ENCODE results near the gene PRTN3.

Gene PRTN3, protein sequence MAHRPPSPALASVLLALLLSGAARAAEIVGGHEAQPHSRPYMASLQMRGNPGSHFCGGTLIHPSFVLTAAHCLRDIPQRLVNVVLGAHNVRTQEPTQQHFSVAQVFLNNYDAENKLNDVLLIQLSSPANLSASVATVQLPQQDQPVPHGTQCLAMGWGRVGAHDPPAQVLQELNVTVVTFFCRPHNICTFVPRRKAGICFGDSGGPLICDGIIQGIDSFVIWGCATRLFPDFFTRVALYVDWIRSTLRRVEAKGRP

DNA sequence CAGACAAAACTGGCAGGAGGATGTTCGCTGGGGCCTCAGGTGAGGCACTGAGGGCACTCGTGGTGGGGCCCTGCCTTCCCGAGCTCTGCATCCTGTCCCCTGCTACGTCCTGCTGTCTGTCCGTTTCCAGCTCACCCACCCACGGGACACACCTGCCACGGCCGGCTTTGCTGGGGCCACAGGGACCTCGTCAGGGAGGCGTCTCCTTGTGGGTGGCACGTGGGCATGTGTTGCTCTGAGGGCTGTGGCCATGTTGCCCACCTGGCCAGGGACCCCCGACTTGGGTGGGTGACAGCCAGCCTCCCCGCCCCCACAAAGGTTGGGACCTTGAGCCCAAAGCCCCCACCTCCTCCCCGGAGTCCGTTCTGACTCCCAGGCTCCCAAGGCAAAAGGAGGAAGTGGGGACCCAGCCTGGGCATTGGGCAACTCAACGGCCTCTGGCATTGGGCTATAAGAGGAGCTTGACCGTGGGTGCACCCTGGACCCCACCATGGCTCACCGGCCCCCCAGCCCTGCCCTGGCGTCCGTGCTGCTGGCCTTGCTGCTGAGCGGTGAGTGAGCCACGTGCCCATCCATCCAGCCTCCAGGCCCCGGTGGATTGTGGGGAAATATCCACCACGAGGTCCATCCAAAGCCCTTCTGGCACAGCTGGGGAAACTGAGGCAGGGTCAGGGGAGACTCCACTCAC, at the start of gene PRTN3:
Gene PRTN3 (plus strand): TSS at position 481 of the 688 bp plus-strand sequence. CDS start 10 bp downstream, at position 491.
- DNase-seq: no peak
- intact Hi-C loops (cut with DNase I): no loop called here

- intact Hi-C loops (cut with DNase I): loop anchor here (10.0 kb wide), 1 partner anchor 126 kb away; the partner anchor contains the start of gene RNF126
- no peak for DNase-seq
These were observed 49.7 kb upstream of the PRTN3 start for GRCh38 chr19:791007-791566.

GRCh38 chr19:791567-792305, 49.1 kb upstream of the PRTN3 start:
- DNase-seq: no peak
- intact Hi-C loops (cut with DNase I): loop anchor here (10.0 kb wide), 1 partner anchor 127 kb away; the partner anchor contains the start of gene RNF126

DNA sequence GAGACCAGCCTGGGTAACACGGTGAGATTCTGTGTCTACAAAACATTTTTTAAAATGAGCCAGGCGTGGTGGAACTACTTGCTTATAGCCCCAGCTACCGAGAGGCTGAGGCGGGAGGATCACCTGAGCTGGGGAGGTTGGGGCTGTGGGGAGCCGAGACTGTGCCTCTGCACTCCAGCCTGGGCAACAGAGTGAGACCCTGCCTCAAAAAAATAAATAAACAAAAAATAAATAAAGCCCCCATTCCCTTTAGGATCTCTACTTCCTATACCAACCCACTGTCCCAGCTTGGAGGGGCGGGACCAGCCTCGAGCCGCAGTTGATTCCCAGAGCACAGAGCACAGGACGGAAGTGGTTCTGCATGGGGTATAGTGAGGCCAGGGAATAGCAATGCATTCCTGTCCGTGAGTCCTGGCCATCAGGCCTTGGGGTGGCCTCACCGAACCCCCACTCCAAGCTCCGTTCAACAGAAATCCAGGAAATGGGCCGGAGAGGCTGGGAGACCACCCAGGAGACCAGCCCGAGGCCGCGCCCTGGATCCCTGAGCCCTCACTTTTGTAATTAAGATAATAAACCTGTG, 48.4 kb upstream of the PRTN3 start:
- DNase-seq: no peak
- intact Hi-C loops (cut with DNase I): loop anchor here (10.0 kb wide), 1 partner anchor 128 kb away; the partner anchor contains the start of gene RNF126

- intact Hi-C loops (cut with DNase I): loop anchor here (10.0 kb wide), 1 partner anchor 129 kb away; the partner anchor contains the start of gene RNF126
- no peak for DNase-seq
These were observed 47.0 kb upstream of the PRTN3 start for GRCh38 chr19:793806-794205.

GRCh38 chr19:795073-795611, 45.7 kb upstream of the PRTN3 start:
- peak in 7 of 42 donors; percentile 25 to 61 (median 45) for DNase-seq
- intact Hi-C loops (cut with DNase I): loop anchor here (5.0 to 10.0 kb wide), 2 partner anchors 97 to 130 kb away; partner anchors contain the start of genes MED16, RNF126 and RNU6-9

GRCh38 chr19:795691-796581, 44.9 kb upstream of the PRTN3 start:
- no peak for DNase-seq
- intact Hi-C loops (cut with DNase I): loop anchor here (5.0 to 10.0 kb wide), 2 partner anchors 96 to 131 kb away; partner anchors contain the start of genes MED16, RNF126 and RNU6-9

DNA sequence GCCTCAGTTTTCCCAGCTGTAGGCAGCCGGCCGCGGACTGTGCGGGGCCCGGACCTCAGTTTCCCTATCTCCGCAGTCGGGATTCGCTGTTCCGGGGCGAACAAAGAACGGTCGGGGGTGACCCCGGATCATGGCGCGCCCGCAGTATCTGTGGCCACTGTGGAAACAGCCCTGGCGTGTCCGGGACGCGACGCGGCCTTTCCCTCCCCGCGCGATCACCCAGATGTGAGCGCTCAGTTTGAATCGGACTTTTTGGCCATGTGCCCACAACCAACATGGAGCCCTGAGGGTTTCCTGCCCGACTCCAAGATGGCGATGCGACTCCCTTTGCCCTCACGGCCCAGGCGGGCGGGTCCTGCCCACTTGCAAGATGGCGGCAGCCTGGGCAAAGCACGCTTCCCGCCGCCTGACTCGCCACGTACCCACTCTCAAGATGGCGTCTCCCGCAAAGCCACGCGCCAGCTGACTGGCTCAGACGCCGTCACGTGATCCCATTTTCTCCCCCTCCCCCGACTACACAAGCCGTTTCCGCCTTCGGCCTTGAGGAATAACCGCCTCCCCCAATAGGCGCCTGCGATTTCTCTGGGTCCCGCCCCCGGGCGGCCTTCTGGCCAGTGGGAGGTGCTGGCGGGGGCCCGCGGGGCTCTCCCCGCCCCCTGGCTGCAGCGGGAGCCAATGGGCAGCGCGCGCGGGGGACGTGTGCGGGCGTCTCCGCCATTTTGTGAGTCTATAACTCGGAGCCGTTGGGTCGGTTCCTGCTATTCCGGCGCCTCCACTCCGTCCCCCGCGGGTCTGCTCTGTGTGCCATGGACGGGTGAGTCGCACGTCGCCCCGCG, 43.9 kb upstream of the PRTN3 start, which contains the start of gene PTBP1:
Gene PTBP1 (plus strand): TSS at position 761 of the 836 bp plus-strand sequence. CDS start 46 bp downstream, at position 807.
- intact Hi-C loops (cut with DNase I): loop anchor here (5.0 to 10.0 kb wide), 2 partner anchors 95 to 132 kb away; partner anchors contain the start of genes MED16, RNF126 and RNU6-9
- DNase-seq: peak; percentile 99 to 100 (median 100)

DNA sequence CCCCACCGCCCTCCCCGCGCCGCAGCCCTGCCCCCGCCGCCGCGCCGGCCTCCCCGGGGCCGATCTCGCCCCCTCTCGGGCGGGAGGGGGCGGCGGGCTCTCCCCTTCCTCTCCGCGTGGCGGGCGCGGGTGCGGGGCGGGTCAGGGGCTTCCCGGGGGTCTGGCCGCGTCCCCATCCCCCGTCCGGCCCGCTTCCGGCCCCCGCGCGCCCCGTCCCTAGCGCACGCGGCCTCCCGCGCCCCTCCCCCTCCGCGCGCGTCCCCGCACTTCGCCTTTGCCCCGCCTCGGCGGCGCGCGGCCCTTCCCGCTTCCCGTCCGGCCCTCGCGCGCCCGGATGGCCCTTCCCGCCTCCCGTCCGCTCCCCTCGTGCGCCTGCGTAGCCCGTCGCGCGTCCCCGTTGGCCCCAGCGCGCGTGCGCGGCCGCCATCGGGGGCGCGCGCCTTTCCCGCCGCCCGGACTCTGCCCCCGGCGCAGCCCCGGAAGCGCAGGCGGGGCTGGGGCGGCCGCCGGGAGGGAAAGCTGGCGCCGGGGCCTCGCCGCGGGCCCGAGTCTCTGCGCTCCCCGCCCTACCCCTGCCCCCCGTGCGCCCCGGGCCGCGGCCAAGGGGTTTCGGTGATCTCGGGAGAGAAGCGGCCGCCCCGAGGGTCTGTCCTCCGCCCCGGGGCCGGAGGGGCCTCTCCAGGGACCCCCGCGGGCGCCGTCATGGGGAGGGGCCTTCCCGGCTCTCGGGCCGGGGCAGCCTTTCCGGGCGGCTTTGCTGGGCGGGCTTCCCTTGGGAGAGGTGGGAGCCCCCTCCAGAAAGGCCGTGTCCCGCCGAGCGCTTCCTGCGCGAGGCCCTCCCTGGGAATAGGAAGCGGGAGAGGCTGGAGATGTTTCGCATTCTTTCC, 43.0 kb upstream of the PRTN3 start:
- DNase-seq: peak in 40 of 42 donors; percentile 59 to 92 (median 80)
- intact Hi-C loops (cut with DNase I): loop anchor here (5.0 to 10.0 kb wide), 2 partner anchors 95 to 133 kb away; partner anchors contain the start of genes MED16, RNF126 and RNU6-9

DNA sequence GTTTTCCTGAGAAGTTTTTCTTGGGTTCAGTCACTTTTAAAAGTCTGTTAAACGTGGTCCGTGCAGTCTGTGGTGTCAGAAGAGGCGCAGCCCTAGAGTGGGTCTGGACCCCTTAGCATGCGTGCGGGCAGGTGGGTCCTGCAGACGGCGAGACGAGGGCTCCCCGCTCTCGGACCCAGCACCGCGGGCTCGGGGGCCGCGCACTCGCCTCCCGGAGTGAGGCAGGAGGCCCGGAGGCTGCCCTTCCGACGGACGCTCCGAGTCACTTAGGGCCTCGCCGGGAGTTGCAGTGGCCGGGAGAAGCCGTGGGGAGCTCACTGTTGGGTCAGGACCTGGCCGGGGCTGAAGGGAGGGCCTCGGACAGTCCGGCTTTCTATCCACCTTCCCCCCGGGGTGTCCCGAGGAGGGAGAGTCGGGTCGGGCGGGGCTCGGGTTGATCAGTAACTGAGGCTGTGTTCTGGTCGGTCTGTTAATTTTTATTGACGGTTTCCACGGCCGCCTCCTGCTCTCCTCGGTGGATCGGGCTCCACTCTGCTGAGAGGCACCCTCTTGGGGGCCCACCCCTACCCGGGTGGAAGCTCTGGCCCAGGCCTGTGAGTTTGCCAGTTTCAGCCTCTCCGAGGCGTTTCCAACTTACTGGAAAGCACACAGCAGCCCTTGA, 42.3 kb upstream of the PRTN3 start:
- peak in 1 of 42 donors; percentile 11 for DNase-seq

DNA sequence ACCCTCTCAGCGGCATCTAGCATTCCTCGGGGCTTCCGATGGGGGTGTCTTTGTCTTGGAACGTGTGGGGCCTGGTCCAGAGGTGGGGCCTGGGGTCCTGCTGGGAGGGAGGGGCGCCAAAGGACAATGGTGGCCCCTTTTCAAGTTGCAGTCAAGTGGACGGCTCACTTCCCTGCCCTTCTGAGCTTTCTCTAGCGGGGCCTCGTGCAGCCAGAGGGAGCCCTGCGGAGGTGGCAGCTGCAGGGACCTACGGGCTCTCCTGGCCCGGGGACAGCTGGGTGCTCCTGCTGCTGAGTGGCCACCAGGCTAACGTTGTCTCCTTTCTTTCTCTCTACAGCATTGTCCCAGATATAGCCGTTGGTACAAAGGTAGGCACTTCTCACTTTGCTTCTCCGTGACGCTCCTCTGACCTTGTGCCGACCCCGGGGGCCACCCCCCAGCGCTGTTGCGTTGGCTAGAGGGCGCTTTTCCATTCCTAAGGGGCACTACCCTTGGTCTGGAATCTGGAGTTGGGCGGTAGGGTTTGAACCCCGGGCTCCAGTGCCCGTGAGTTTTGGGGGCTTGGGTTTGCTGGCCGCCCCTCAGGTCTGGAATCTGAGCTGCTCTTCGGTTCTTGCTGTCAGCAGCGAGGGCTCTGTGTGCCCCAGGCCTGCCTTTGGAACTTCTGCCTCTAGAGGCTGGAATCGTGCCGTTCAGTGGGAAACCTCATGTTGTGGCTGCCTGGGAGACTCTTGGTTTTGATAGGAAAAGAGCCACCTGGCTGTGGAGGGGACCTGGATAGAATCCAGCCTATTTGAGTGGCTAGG, 41.5 kb upstream of the PRTN3 start:
- DNase-seq: peak in 1 of 42 donors; percentile 12
- intact Hi-C loops (cut with DNase I): loop anchor here (5.0 to 10.0 kb wide), 2 partner anchors 93 to 134 kb away; partner anchors contain the start of genes MED16, RNF126 and RNU6-9

More for the DNA sequence above, 42.3 kb upstream of the PRTN3 start:
- intact Hi-C loops (cut with DNase I): loop anchor here (5.0 to 10.0 kb wide), 2 partner anchors 94 to 134 kb away; partner anchors contain the start of genes MED16, RNF126 and RNU6-9

DNA sequence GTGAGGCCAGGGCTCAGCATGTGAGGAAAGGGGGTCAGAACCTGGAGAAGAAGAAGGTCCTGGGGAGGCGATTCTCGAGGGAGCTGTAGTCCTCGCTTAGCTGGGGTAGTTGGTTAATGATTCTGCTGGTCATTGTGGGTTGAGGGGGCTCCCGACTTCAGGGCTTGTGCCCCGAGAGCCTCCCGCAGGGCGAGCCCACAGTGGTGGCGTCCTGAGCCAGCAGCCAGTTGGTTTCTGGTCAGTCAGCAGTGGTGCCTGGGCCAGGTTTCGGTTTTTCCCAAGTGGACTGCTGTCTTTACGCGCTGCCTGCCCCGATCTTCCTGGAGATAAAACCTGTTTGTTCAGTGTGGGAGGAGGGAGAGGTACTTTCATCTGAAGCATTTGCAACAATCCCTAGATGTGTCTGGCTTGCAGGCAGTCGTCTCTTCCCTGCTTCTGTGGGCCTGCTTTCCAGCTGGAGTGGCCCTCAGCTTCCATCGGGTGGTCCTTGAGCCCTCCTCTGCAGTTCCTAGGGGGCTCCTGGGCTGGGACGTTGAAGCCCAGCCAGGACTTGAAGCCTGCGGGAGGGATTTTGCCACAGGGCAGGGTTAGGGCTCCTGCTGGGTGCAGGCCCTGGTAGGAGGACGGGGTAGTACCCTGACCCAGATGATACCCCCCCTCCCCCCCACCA, 40.3 kb upstream of the PRTN3 start:
- DNase-seq: no peak
- intact Hi-C loops (cut with DNase I): no loop called here
